HepG2 (cell line): Measurements from ENCODE around the gene SMPD1. TPM values are rescaled to one million over a fixed set of nuclear protein-coding genes. Genes with fewer than 3 reads are reported as not detected.

Experiments used
- ARNT ChIP-seq: fragments of 450-650 bp; IDR thresholded peaks from 2 replicates; pipeline ENCODE4 v1.6.1; 2017
- ATF2 ChIP-seq: sonication (generic); formaldehyde crosslinking; IDR thresholded peaks from 2 replicates; pipeline ENCODE4 v1.4.0; 2020; ENCODE audit warnings: missing genetic modification reagents
- CAMTA2 ChIP-seq: sonication (generic); formaldehyde crosslinking; IDR thresholded peaks from 2 replicates; pipeline ENCODE4 v1.4.0; 2020; ENCODE audit warnings: mild to moderate bottlenecking, missing genetic modification reagents, borderline replicate concordance
- ELK4 ChIP-seq: sonication (generic); formaldehyde crosslinking; IDR thresholded peaks from 2 replicates; pipeline ENCODE4 v1.9.0; 2021; ENCODE audit warnings: missing genetic modification reagents, borderline replicate concordance
- FOXM1 ChIP-seq: sonication (generic); formaldehyde crosslinking; IDR thresholded peaks from 2 replicates; pipeline ENCODE4 v1.5.0; 2020; ENCODE audit warnings: missing genetic modification reagents
- HNRNPUL1 ChIP-seq: fragments of 200-400 bp; formaldehyde crosslinking; IDR thresholded peaks from 2 replicates; pipeline ENCODE4 v1.6.1; 2017; ENCODE audit warnings: low read depth, mild to moderate bottlenecking, low read length, moderate library complexity
- HOXA5 ChIP-seq: sonication (generic); formaldehyde crosslinking; IDR thresholded peaks from 2 replicates; pipeline ENCODE4 v1.4.0; 2020; ENCODE audit warnings: missing genetic modification reagents
- HOXD1 ChIP-seq: sonication (generic); formaldehyde crosslinking; IDR thresholded peaks from 2 replicates; pipeline ENCODE4 v1.5.0; 2020; ENCODE audit warnings: missing genetic modification reagents
- KLF6 ChIP-seq: IDR thresholded peaks from 2 replicates; pipeline ENCODE4 v1.8.0; 2016; ENCODE audit warnings: missing biosample characterization, missing genetic modification reagents
- MXD1 ChIP-seq: sonication (generic); formaldehyde crosslinking; IDR thresholded peaks from 2 replicates; pipeline ENCODE4 v1.4.0; 2020; ENCODE audit warnings: mild to moderate bottlenecking, missing genetic modification reagents
- MZF1 ChIP-seq: sonication (generic); formaldehyde crosslinking; IDR thresholded peaks from 2 replicates; pipeline ENCODE4 v1.8.1; 2023; ENCODE audit warnings: mild to moderate bottlenecking, missing genetic modification reagents, borderline replicate concordance
- ONECUT2 ChIP-seq: sonication (generic); formaldehyde crosslinking; IDR thresholded peaks from 2 replicates; pipeline ENCODE4 v1.4.0; 2020; ENCODE audit warnings: missing genetic modification reagents
- RAD51 ChIP-seq: fragments of 450-650 bp; IDR thresholded peaks from 2 replicates; pipeline ENCODE4 v1.6.1; 2016; ENCODE audit warnings: borderline replicate concordance
- RXRB ChIP-seq: IDR thresholded peaks from 2 replicates; pipeline ENCODE4 v1.6.1; 2016; ENCODE audit warnings: borderline replicate concordance, missing genetic modification reagents, missing compliant biosample characterization
- SALL1 ChIP-seq: sonication (generic); formaldehyde crosslinking; IDR thresholded peaks from 2 replicates; pipeline ENCODE4 v1.8.0; 2022; ENCODE audit warnings: mild to moderate bottlenecking, missing genetic modification reagents
- SALL2 ChIP-seq: sonication (generic); formaldehyde crosslinking; IDR thresholded peaks from 2 replicates; pipeline ENCODE4 v1.8.1; 2023; ENCODE audit warnings: mild to moderate bottlenecking, missing genetic modification reagents, inconsistent platforms
- SIN3B ChIP-seq: fragments of 150-350 bp; IDR thresholded peaks from 2 replicates; pipeline ENCODE4 v1.6.1; 2014; ENCODE audit warnings: low read length
- SNAPC2 ChIP-seq: sonication (generic); formaldehyde crosslinking; IDR thresholded peaks from 2 replicates; pipeline ENCODE4 v1.8.1; 2022; ENCODE audit warnings: mild to moderate bottlenecking, missing genetic modification reagents
- SOX6 ChIP-seq, 2 experiments: fragments of 450-650 bp in 1 of 2; sonication (generic) in 1 of 2; formaldehyde crosslinking in 1 of 2; IDR thresholded peaks; 2 replicates each; pipeline versions ENCODE4 v1.4.0 to v1.6.1; 2017 to 2020; ENCODE audit warnings: antibody characterized with exemption in 1 of 2, mild to moderate bottlenecking in 1 of 2, missing genetic modification reagents in 1 of 2
- TBP ChIP-seq: sonication (generic); formaldehyde crosslinking; IDR thresholded peaks from 2 replicates; pipeline ENCODE4 v1.5.0; 2020; ENCODE audit warnings: missing genetic modification reagents
- TP53 ChIP-seq: sonication (generic); formaldehyde crosslinking; conservative IDR thresholded peaks from 2 replicates; pipeline ENCODE4 v1.4.0; 2020; ENCODE audit warnings: missing genetic modification reagents
- ZFP62 ChIP-seq: sonication (generic); formaldehyde crosslinking; IDR thresholded peaks from 2 replicates; pipeline ENCODE4 v1.4.0; 2020; ENCODE audit warnings: missing genetic modification reagents
- ZNF138 ChIP-seq: sonication (generic); formaldehyde crosslinking; IDR thresholded peaks from 2 replicates; pipeline ENCODE4 v1.5.0; 2020; ENCODE audit warnings: mild to moderate bottlenecking, low read depth, missing genetic modification reagents
- ZNF513 ChIP-seq: sonication (generic); formaldehyde crosslinking; conservative IDR thresholded peaks from 2 replicates; pipeline ENCODE4 v1.5.0; 2020; ENCODE audit warnings: missing genetic modification reagents
- ZNF574 ChIP-seq: sonication (generic); formaldehyde crosslinking; IDR thresholded peaks from 2 replicates; pipeline ENCODE4 v1.4.0; 2020; ENCODE audit warnings: missing genetic modification reagents
- ZNF660 ChIP-seq: sonication (generic); formaldehyde crosslinking; IDR thresholded peaks from 2 replicates; pipeline ENCODE4 v1.5.1; 2020; ENCODE audit warnings: mild to moderate bottlenecking, low read depth, missing genetic modification reagents, borderline replicate concordance
- polyA plus RNA-seq, 8 experiments: library from polyadenylated mRNA; depleted of rRNA in 3 of 8; stranded (reverse) in 7 of 8; unstranded in 1 of 8; fragments of >200 nt; fragmentation: Illumina TruSeq in 4 of 8; extraction: Trizol in 4 of 8; gene quantifications; 2 replicates each; pipeline versions ENCODE4 v1.2.1 to v1.2.3, GENCODE V29; 2011 to 2016; ENCODE audit warnings: low read depth in 4 of 8, missing spikeins in 1 of 8, mixed read lengths in 1 of 8; ENCODE audit not compliant: insufficient read depth in 1 of 8
- total RNA-seq, 5 experiments: library from RNA; depleted of rRNA; stranded (reverse); fragments of >200 nt; fragmentation: Illumina TruSeq; extraction: Trizol; gene quantifications; 2 replicates each; pipeline ENCODE4 v1.2.3, GENCODE V29; 2016; ENCODE audit warnings: low read depth in 1 of 5

The SMPD1 gene
- total and polyA plus RNA-seq, 2 of the 13 experiments (the other 11 are each of a cell fraction or from before 2014, with no cell fraction given), result 6.3 to 8.4 TPM

GRCh38 chr11:6402061-6402470 lies 11.8 kb downstream of the SMPD1 start (continued):
- TF ChIP-seq ATF2 (CRISPR knock-in tag) (no peak), ARNT (no peak), ONECUT2 (CRISPR knock-in tag) (no peak), FOXM1 (CRISPR knock-in tag) (no peak), ZNF574 (peak; percentile 37), MXD1 (no peak), SALL1 (CRISPR knock-in tag) (peak; percentile 32; the same call in 1 of the 2 replicates), RAD51 (peak; percentile 70; the same call in 1 of the 2 replicates), SIN3B (no peak), ZFP62 (CRISPR knock-in tag) (no peak), ELK4 (CRISPR knock-in tag) (no peak), RXRB (no peak), KLF6 (CRISPR knock-in tag) (no peak), ZNF660 (CRISPR knock-in tag) (no peak), TBP (no peak), SALL2 (CRISPR knock-in tag) (no peak), ZNF138 (CRISPR knock-in tag) (no peak), HNRNPUL1 (no peak), ZNF513 (CRISPR knock-in tag) (no peak), TP53 (no peak), SNAPC2 (CRISPR knock-in tag) (no peak), MZF1 (CRISPR knock-in tag) (no peak), SOX6 (IDR thresholded peaks at IDR 0.05) (no peak), SOX6 (CRISPR knock-in tag; IDR thresholded peaks at IDR 0.05) (peak; percentile 41; the same call in 1 of the 2 replicates), CAMTA2 (CRISPR knock-in tag) (no peak), HOXA5 (no peak), HOXD1 (CRISPR knock-in tag) (no peak)
